HEK293 (cell line): ENCODE measurements around the gene CEP120.

ENCODE experiments used
- CTCF ChIA-PET: fragments of 350-600 bp; formaldehyde crosslinking; extraction: SDS; loops from one replicate; lab custom pipeline; 2021; ENCODE audit warnings: antibody characterized with exemption; lab: Yijun Ruan, JAX
- POLR2A ChIA-PET: fragments of 300-600 bp; formaldehyde crosslinking; extraction: SDS; loops from one replicate; lab custom pipeline; 2020; ENCODE audit warnings: antibody characterized with exemption, inconsistent platforms; lab: Yijun Ruan, JAX
- H3K27ac ChIP-seq: fragments of 200-500 bp; sonication (Bioruptor generic); 2 replicates; pipeline ENCODE4 v1.5.1; 2014; ENCODE audit warnings: low read depth, low read length, control low read depth, inconsistent platforms; ENCODE audit errors: extremely low read depth
- H3K36me3 ChIP-seq, 2 experiments: fragments of 200-500 bp in 1 of 2; sonication (Bioruptor generic) in 1 of 2; 1 replicate in 1 of 2; 2 replicates in 1 of 2; pipeline ENCODE4 v1.5.1; 2014 to 2017; ENCODE audit warnings: inconsistent platforms in 2 of 2, low read length in 2 of 2; ENCODE audit not compliant: control insufficient read depth in 2 of 2, insufficient read depth in 1 of 2
- H3K4me1 ChIP-seq: fragments of 200-500 bp; sonication (Bioruptor generic); 2 replicates; pipeline ENCODE4 v1.5.1; 2014; ENCODE audit warnings: mild to moderate bottlenecking, low read length, inconsistent platforms; ENCODE audit not compliant: control insufficient read depth, insufficient read depth
- H3K4me3 ChIP-seq: 2 replicates; pipeline ENCODE4 v1.5.1; 2011; ENCODE audit warnings: low read depth, mild to moderate bottlenecking, control low read depth, low read length, moderate library complexity
- H3K9me3 ChIP-seq: fragments of 200-500 bp; sonication (Bioruptor generic); 2 replicates; pipeline ENCODE4 v1.5.1; 2014; ENCODE audit warnings: low read depth, low read length, inconsistent platforms; ENCODE audit not compliant: control insufficient read depth, insufficient read depth
- GLI4 ChIP-seq: fragments of 450-650 bp; formaldehyde crosslinking; IDR thresholded peaks from 2 replicates; pipeline ENCODE4 v1.5.1; 2016; ENCODE audit warnings: missing biosample characterization, missing genetic modification characterization
- KLF7 ChIP-seq: fragments of 450-650 bp; formaldehyde crosslinking; IDR thresholded peaks from 2 replicates; pipeline ENCODE4 v1.5.1; 2016; ENCODE audit warnings: missing biosample characterization, missing genetic modification characterization, borderline replicate concordance
- OVOL3 ChIP-seq: fragments of 450-650 bp; formaldehyde crosslinking; IDR thresholded peaks from 2 replicates; pipeline ENCODE4 v1.5.1; 2016; ENCODE audit warnings: missing biosample characterization, missing genetic modification characterization
- SALL2 ChIP-seq: fragments of 450-650 bp; formaldehyde crosslinking; IDR thresholded peaks from 2 replicates; pipeline ENCODE4 v1.5.0; 2017; ENCODE audit warnings: missing biosample characterization, mild to moderate bottlenecking, missing genetic modification characterization, borderline replicate concordance
- SP3 ChIP-seq: fragments of 450-650 bp; formaldehyde crosslinking; IDR thresholded peaks from 2 replicates; pipeline ENCODE4 v1.5.1; 2016; ENCODE audit warnings: missing biosample characterization, missing genetic modification characterization
- ZFP69B ChIP-seq: fragments of 450-650 bp; formaldehyde crosslinking; IDR thresholded peaks from 2 replicates; pipeline ENCODE4 v1.5.1; 2016; ENCODE audit warnings: missing biosample characterization, missing genetic modification characterization
- ZNF184 ChIP-seq: fragments of 450-650 bp; IDR thresholded peaks from 2 replicates; pipeline ENCODE4 v1.5.1; 2018; ENCODE audit warnings: missing biosample characterization, mild to moderate bottlenecking, missing genetic modification characterization
- ZNF214 ChIP-seq: fragments of 450-650 bp; formaldehyde crosslinking; IDR thresholded peaks from 2 replicates; pipeline ENCODE4 v1.5.1; 2017; ENCODE audit warnings: missing biosample characterization, mild to moderate bottlenecking, missing genetic modification characterization, borderline replicate concordance
- ZNF311 ChIP-seq: fragments of 450-650 bp; formaldehyde crosslinking; IDR thresholded peaks from 2 replicates; pipeline ENCODE4 v1.5.1; 2017; ENCODE audit warnings: missing biosample characterization, missing genetic modification characterization, borderline replicate concordance
- ZNF350 ChIP-seq: fragments of 450-650 bp; formaldehyde crosslinking; IDR thresholded peaks from 2 replicates; pipeline ENCODE4 v1.5.0; 2017; ENCODE audit warnings: missing biosample characterization, mild to moderate bottlenecking, missing genetic modification characterization
- ZNF354C ChIP-seq: fragments of 450-650 bp; formaldehyde crosslinking; IDR thresholded peaks from 2 replicates; pipeline ENCODE4 v1.5.1; 2016; ENCODE audit warnings: missing biosample characterization, missing genetic modification characterization, low read depth, borderline replicate concordance
- ZNF416 ChIP-seq: fragments of 450-650 bp; formaldehyde crosslinking; IDR thresholded peaks from 2 replicates; pipeline ENCODE4 v1.5.1; 2016; ENCODE audit warnings: missing biosample characterization, missing genetic modification characterization
- ZNF510 ChIP-seq: fragments of 450-650 bp; formaldehyde crosslinking; IDR thresholded peaks from 2 replicates; pipeline ENCODE4 v1.5.1; 2018; ENCODE audit warnings: mild to moderate bottlenecking, missing genetic modification characterization, missing biosample characterization; ENCODE audit not compliant: insufficient replicate concordance
- ZNF654 ChIP-seq: fragments of 450-650 bp; formaldehyde crosslinking; IDR thresholded peaks from 2 replicates; pipeline ENCODE4 v1.5.1; 2016; ENCODE audit warnings: low read depth, missing biosample characterization, missing genetic modification characterization
- ZSCAN23 ChIP-seq: fragments of 450-650 bp; formaldehyde crosslinking; IDR thresholded peaks from 2 replicates; pipeline ENCODE4 v1.5.1; 2016; ENCODE audit warnings: missing biosample characterization, missing genetic modification characterization
- TF ChIP-seq, protein P1 (sequence below): fragments of 450-650 bp; formaldehyde crosslinking; IDR thresholded peaks from 2 replicates; pipeline ENCODE4 v1.5.1; 2017; ENCODE audit warnings: missing biosample characterization, missing genetic modification characterization
- TF ChIP-seq, protein P2 (sequence below): fragments of 450-650 bp; formaldehyde crosslinking; IDR thresholded peaks from 2 replicates; pipeline ENCODE4 v1.5.1; 2017; ENCODE audit warnings: missing biosample characterization, missing genetic modification characterization
- TF ChIP-seq, protein P3 (sequence below): fragments of 450-650 bp; formaldehyde crosslinking; IDR thresholded peaks from 2 replicates; pipeline ENCODE4 v1.5.1; 2016; ENCODE audit warnings: missing biosample characterization, missing genetic modification characterization
- TF ChIP-seq, protein P4 (sequence below): fragments of 450-650 bp; IDR thresholded peaks from 2 replicates; pipeline ENCODE4 v1.5.1; 2018; ENCODE audit warnings: missing biosample characterization, mild to moderate bottlenecking, missing genetic modification characterization
- TF ChIP-seq, protein P5 (sequence below): fragments of 450-650 bp; formaldehyde crosslinking; IDR thresholded peaks from 2 replicates; pipeline ENCODE4 v1.5.1; 2016; ENCODE audit warnings: missing biosample characterization, missing genetic modification characterization
- TF ChIP-seq, protein P6 (sequence below): fragments of 450-650 bp; formaldehyde crosslinking; IDR thresholded peaks from 2 replicates; pipeline ENCODE4 v1.5.1; 2016; ENCODE audit warnings: missing biosample characterization, missing genetic modification characterization, borderline replicate concordance
- TF ChIP-seq, protein P7 (sequence below): fragments of 450-650 bp; formaldehyde crosslinking; IDR thresholded peaks from 2 replicates; pipeline ENCODE4 v1.5.1; 2016; ENCODE audit warnings: missing biosample characterization, missing genetic modification characterization

Gene CEP120

DNA sequence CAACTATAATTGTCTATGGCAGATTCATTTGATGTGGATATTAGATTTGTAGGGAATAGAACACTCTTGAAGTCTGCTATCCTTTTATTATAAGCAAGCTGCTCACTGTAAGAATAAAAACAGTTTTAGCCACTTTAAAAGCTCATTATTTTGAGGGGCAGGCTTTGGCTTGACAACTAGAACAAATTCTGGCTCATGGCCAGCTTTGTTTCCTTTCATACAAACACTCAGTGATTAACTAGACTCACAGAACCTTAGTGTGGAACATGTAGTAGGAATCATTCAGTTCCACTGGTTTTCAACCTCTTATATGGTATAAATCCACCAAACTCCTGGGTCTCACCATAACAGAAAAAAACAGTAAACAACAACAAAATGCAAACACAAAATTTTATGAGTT, 27.4 kb upstream of the CEP120 start (continued):
- TF ChIP-seq ZNF311 (tag by site-specific recombination) (no peak), ZNF510 (tag by site-specific recombination) (no peak), ZNF354C (tag by site-specific recombination) (no peak), ZNF416 (tag by site-specific recombination) (no peak), ZFP69B (tag by site-specific recombination) (no peak), SALL2 (no peak)
- TF ChIP-seq, protein P1, sequence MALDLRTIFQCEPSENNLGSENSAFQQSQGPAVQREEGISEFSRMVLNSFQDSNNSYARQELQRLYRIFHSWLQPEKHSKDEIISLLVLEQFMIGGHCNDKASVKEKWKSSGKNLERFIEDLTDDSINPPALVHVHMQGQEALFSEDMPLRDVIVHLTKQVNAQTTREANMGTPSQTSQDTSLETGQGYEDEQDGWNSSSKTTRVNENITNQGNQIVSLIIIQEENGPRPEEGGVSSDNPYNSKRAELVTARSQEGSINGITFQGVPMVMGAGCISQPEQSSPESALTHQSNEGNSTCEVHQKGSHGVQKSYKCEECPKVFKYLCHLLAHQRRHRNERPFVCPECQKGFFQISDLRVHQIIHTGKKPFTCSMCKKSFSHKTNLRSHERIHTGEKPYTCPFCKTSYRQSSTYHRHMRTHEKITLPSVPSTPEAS (tag by site-specific recombination) = no peak
- TF ChIP-seq, protein P2, sequence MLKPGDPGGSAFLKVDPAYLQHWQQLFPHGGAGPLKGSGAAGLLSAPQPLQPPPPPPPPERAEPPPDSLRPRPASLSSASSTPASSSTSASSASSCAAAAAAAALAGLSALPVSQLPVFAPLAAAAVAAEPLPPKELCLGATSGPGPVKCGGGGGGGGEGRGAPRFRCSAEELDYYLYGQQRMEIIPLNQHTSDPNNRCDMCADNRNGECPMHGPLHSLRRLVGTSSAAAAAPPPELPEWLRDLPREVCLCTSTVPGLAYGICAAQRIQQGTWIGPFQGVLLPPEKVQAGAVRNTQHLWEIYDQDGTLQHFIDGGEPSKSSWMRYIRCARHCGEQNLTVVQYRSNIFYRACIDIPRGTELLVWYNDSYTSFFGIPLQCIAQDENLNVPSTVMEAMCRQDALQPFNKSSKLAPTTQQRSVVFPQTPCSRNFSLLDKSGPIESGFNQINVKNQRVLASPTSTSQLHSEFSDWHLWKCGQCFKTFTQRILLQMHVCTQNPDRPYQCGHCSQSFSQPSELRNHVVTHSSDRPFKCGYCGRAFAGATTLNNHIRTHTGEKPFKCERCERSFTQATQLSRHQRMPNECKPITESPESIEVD (tag by site-specific recombination) = 0 out of 2 replicates have a peak, but pooled peaks have one; percentile 14
- TF ChIP-seq, all 188 proteins: peak for 4

DNA sequence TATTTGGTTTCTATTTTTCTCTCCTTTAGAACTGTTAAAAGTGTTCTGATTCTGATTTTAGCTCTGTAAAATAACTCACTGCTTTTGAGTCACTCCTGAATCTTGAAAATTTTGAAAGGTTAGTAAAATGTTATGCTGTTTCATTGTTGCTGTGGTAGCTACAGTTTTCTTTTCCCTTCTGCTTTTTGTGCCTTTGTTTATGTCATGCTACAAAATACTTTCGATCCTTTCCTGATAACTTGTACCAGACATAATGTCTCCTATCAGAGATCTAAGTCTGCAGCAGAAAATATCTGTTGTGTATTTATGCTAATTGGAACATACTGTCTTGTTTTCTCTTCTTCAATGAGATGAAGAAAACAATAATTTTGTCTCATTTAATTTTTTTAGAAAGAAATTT, 26.9 kb upstream of the CEP120 start:
- ChIA-PET CTCF (interaction anchor here (0.7 to 0.9 kb wide), 3 partner anchors 22 to 242 kb away, joined by 3 to 4 read pairs (median 3); no protein-coding TSS in a partner anchor), POLR2A (no interaction called here)
- H3K4me1 ChIP-seq = no peaks in the 10 kb centered on the region
- no peak overlapping the region for H3K4me3 ChIP-seq
- no peaks in the 10 kb centered on the region for H3K9me3 ChIP-seq
- H3K27ac ChIP-seq = no peak overlapping the region
- H3K36me3 ChIP-seq = no peaks in the 10 kb centered on the region
- TF ChIP-seq SP3 (tag by site-specific recombination) (no peak), ZNF214 (tag by site-specific recombination) (no peak), ZNF350 (tag by site-specific recombination) (no peak), ZSCAN23 (tag by site-specific recombination) (no peak), ZNF654 (no peak), ZFP69B (tag by site-specific recombination) (no peak), OVOL3 (tag by site-specific recombination) (no peak), ZNF184 (tag by site-specific recombination) (no peak), GLI4 (tag by site-specific recombination) (no peak), KLF7 (tag by site-specific recombination) (no peak)
- TF ChIP-seq, protein P3, sequence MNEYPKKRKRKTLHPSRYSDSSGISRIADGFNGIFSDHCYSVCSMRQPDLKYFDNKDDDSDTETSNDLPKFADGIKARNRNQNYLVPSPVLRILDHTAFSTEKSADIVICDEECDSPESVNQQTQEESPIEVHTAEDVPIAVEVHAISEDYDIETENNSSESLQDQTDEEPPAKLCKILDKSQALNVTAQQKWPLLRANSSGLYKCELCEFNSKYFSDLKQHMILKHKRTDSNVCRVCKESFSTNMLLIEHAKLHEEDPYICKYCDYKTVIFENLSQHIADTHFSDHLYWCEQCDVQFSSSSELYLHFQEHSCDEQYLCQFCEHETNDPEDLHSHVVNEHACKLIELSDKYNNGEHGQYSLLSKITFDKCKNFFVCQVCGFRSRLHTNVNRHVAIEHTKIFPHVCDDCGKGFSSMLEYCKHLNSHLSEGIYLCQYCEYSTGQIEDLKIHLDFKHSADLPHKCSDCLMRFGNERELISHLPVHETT (tag by site-specific recombination) = no peak
- TF ChIP-seq, protein P4, sequence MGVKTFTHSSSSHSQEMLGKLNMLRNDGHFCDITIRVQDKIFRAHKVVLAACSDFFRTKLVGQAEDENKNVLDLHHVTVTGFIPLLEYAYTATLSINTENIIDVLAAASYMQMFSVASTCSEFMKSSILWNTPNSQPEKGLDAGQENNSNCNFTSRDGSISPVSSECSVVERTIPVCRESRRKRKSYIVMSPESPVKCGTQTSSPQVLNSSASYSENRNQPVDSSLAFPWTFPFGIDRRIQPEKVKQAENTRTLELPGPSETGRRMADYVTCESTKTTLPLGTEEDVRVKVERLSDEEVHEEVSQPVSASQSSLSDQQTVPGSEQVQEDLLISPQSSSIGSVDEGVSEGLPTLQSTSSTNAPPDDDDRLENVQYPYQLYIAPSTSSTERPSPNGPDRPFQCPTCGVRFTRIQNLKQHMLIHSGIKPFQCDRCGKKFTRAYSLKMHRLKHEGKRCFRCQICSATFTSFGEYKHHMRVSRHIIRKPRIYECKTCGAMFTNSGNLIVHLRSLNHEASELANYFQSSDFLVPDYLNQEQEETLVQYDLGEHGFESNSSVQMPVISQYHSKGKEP = no peak
- TF ChIP-seq, protein P5, sequence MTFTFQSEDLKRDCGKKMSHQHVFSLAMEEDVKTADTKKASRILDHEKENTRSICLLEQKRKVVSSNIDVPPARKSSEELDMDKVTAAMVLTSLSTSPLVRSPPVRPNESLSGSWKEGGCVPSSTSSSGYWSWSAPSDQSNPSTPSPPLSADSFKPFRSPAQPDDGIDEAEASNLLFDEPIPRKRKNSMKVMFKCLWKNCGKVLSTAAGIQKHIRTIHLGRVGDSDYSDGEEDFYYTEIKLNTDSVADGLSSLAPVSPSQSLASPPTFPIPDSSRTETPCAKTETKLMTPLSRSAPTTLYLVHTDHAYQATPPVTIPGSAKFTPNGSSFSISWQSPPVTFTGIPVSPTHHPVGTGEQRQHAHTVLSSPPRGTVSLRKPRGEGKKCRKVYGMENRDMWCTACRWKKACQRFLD (tag by site-specific recombination) = no peak
- TF ChIP-seq, protein P6, sequence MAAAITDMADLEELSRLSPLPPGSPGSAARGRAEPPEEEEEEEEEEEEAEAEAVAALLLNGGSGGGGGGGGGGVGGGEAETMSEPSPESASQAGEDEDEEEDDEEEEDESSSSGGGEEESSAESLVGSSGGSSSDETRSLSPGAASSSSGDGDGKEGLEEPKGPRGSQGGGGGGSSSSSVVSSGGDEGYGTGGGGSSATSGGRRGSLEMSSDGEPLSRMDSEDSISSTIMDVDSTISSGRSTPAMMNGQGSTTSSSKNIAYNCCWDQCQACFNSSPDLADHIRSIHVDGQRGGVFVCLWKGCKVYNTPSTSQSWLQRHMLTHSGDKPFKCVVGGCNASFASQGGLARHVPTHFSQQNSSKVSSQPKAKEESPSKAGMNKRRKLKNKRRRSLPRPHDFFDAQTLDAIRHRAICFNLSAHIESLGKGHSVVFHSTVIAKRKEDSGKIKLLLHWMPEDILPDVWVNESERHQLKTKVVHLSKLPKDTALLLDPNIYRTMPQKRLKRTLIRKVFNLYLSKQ = no peak
- TF ChIP-seq, protein P7, sequence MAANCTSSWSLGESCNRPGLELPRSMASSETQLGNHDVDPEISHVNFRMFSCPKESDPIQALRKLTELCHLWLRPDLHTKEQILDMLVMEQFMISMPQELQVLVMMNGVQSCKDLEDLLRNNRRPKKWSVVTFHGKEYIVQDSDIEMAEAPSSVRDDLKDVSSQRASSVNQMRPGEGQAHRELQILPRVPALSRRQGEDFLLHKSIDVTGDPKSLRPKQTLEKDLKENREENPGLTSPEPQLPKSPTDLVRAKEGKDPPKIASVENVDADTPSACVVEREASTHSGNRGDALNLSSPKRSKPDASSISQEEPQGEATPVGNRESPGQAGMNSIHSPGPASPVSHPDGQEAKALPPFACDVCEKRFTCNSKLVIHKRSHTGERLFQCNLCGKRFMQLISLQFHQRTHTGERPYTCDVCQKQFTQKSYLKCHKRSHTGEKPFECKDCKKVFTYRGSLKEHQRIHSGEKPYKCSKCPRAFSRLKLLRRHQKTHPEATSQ (tag by site-specific recombination) = no peak
